ENCODE measurements around the gene EFS. TPM values are rescaled to one million over a fixed set of nuclear protein-coding genes. Genes with fewer than 3 reads are reported as not detected.

The EFS gene
- total RNA-seq, 6 experiments from 2014 or later = 0.19 to 0.60 (median 0.39) TPM

GRCh38 chr14:23364164-23365035 is 572 bp downstream of the EFS start:
- ATAC-seq = no peak
- intact Hi-C loops (cut with DNase I) = no loop called here
- 16% methylated on average over 15 of the region's 21 CpGs for WGBS (ENCODE audit: insufficient coverage, low coverage, low lambda C conversion rate, missing lambda C conversion rate)
- DNase-seq = no peak
- Histone ChIP-seq H3K27me3 (peaks cover 0 to 16% of the 10 kb centered on the region in 2 donors), H3K27ac (peak overlapping the region in 2 of 3 donors; percentile 44 to 47), H3K4me3 (peak overlapping the region in 1 of 3 donors; percentile 35), H3K9me3 (no peaks in the 10 kb centered on the region), H3K36me3 (no peaks in the 10 kb centered on the region), H3K4me1 (peaks cover 0 to 12% (median 0%) of the 10 kb centered on the region in 4 donors)
- TF ChIP-seq POLR2A (IDR thresholded peaks at IDR 0.05) = no peak
- TF ChIP-seq CTCF (IDR thresholded peaks at IDR 0.05) = no peak

GRCh38 chr14:23362200-23362599 is 2.8 kb downstream of the EFS start:
- no peak overlapping the region for H3K27ac ChIP-seq
- H3K4me1 ChIP-seq = peaks cover 0 to 12% (median 0%) of the 10 kb centered on the region in 4 donors
- no peak for DNase-seq
- no peak for ATAC-seq
- no peak overlapping the region for H3K4me3 ChIP-seq
- intact Hi-C loops (cut with DNase I) = no loop called here
- no peak for TF ChIP-seq POLR2A (IDR thresholded peaks at IDR 0.05)
- TF ChIP-seq CTCF (IDR thresholded peaks at IDR 0.05) = no peak
- no peaks in the 10 kb centered on the region for H3K9me3 ChIP-seq
- peaks cover 0 to 16% of the 10 kb centered on the region in 2 donors for H3K27me3 ChIP-seq
- no peaks in the 10 kb centered on the region for H3K36me3 ChIP-seq
- 42% methylated on average over 3 of the region's 3 CpGs for WGBS (ENCODE audit: insufficient coverage, low coverage, low lambda C conversion rate, missing lambda C conversion rate)

DNA sequence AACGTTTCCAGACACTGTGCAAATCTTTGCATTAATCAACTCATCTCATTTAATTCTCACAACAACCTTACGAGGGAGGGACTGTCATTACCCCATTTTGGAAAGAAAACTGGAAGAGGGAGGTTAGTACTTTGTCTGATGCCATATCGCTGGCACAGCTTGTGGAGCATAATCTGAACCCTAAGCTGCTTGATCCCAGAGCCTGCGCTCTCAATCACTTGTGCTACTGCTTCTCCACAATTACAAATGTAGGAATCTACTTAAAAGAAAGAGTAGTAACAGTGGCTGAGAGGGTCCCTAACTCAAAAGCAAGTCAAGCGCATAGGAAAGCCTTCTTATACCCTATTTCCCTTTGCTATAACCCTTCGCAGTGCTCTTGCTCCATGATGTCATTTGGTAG is 3.2 kb downstream of the EFS start:
- intact Hi-C loops (cut with DNase I) = no loop called here
- peaks cover 0 to 12% (median 0%) of the 10 kb centered on the region in 4 donors for H3K4me1 ChIP-seq
- no peak overlapping the region for H3K4me3 ChIP-seq
- ATAC-seq = no peak
- no peak overlapping the region for H3K27ac ChIP-seq
- peaks cover 0 to 16% of the 10 kb centered on the region in 2 donors for H3K27me3 ChIP-seq
- WGBS (ENCODE audit: insufficient coverage, low coverage, low lambda C conversion rate, missing lambda C conversion rate) = 44% methylated on average over 3 of the region's 6 CpGs
- H3K36me3 ChIP-seq = no peaks in the 10 kb centered on the region
- DNase-seq = no peak
- no peaks in the 10 kb centered on the region for H3K9me3 ChIP-seq
- TF ChIP-seq CTCF (IDR thresholded peaks at IDR 0.05) = no peak
- TF ChIP-seq POLR2A (IDR thresholded peaks at IDR 0.05) = no peak

GRCh38 chr14:23361320-23361719 is 3.7 kb downstream of the EFS start:
- Histone ChIP-seq H3K4me1 (peaks cover 0 to 12% (median 0%) of the 10 kb centered on the region in 4 donors), H3K9me3 (no peaks in the 10 kb centered on the region), H3K27ac (no peak overlapping the region), H3K4me3 (no peak overlapping the region), H3K36me3 (no peaks in the 10 kb centered on the region), H3K27me3 (peaks cover 0 to 16% of the 10 kb centered on the region in 2 donors)
- ATAC-seq = no peak
- peak in 1 of 3 donors; percentile 10 for DNase-seq
- TF ChIP-seq POLR2A (IDR thresholded peaks at IDR 0.05) (no peak), CTCF (IDR thresholded peaks at IDR 0.05) (no peak)
- intact Hi-C loops (cut with DNase I) = no loop called here
